ENCODE data around the gene HIVEP3.

Gene HIVEP3

DNA sequence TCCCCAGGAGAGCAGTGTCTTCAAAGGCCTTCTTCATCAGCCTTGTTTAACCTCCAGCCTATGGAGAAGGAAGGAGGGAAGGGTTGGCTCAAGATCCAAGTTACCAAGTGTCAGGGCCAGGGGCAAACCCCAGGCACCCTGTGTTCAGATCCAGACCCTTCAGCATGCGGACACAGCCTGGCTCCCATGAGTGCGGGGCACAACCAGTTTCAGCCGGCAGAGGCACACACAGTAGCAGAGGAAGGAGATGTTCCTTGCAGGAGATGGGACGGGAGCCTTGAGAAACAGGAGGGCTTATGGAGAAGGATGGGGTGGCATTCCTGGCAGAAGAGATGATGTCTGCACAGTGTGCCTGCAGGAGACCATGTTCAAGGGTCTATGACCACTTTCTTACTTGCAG, 272.5 kb downstream of the HIVEP3 start:
- Histone ChIP-seq H4K91ac (ENCODE audit: low read depth, low read length, poor library complexity) (no peak overlapping the region), H3K14ac (ENCODE audit: low read length) (no peak overlapping the region), H2BK12ac (ENCODE audit: low read length) (no peak overlapping the region), H3K79me1 (ENCODE audit: low read depth, low read length) (no peaks in the 10 kb centered on the region), H3K9me3 (replicated peaks in 1 of 2; ENCODE audit: control insufficient read depth in 2 of 2, insufficient read depth in 1 of 2, low read depth in 1 of 2, low read length in 2 of 2) (no peaks in the 10 kb centered on the region), H3K27ac (replicated peaks; ENCODE audit: low read length) (no peak overlapping the region), H3K36me3 (replicated peaks in 1 of 2; ENCODE audit: control insufficient read depth in 2 of 2, insufficient read depth in 2 of 2, low read length in 2 of 2) (no peaks in the 10 kb centered on the region), H3K4me1 (ENCODE audit: control insufficient read depth in 2 of 2, insufficient read depth in 1 of 2, low read depth in 1 of 2, low read length in 2 of 2) (peaks cover 4 to 9% of the 10 kb centered on the region in 2 donors), H3K23ac (ENCODE audit: low read depth, low read length, poor library complexity) (no peak overlapping the region), H3K27me3 (ENCODE audit: control insufficient read depth in 3 of 3, insufficient read depth in 3 of 3, low read depth in 1 of 3, low read length in 3 of 3) (no peaks in the 10 kb centered on the region), H2AFZ (ENCODE audit: low read length) (no peak overlapping the region), H3K4ac (ENCODE audit: low read length) (no peak overlapping the region), H3K18ac (ENCODE audit: low read length) (no peak overlapping the region), H2BK120ac (ENCODE audit: low read depth, low read length) (no peak overlapping the region), H4K8ac (ENCODE audit: low read depth, low read length) (no peak overlapping the region), H3K4me3 (ENCODE audit: low read length in 2 of 2) (no peak overlapping the region), H3K9ac (ENCODE audit: low read depth, low read length, poor library complexity) (no peak overlapping the region), H2BK5ac (ENCODE audit: low read length) (no peak overlapping the region), H2AK5ac (ENCODE audit: low read depth, low read length) (no peak overlapping the region), H2BK15ac (ENCODE audit: low read length) (no peak overlapping the region), H3K4me2 (ENCODE audit: insufficient read depth, low read length, poor library complexity, severe bottlenecking) (no peak overlapping the region)
- no peak for DNase-seq (ENCODE audit: low spot score)
- no CpG with 5 or more reads among the region's 4 CpGs for WGBS, 2 donors (ENCODE audit: extremely low coverage in 2 of 2, insufficient read length in 2 of 2, insufficient replicate concordance in 1 of 2)

GRCh38 chr1:41645062-41645461, 273.7 kb downstream of the HIVEP3 start:
- WGBS, 2 donors (ENCODE audit: extremely low coverage in 2 of 2, insufficient read length in 2 of 2, insufficient replicate concordance in 1 of 2) = no CpG with 5 or more reads among the region's 2 CpGs
- Histone ChIP-seq H3K27me3 (ENCODE audit: control insufficient read depth in 3 of 3, insufficient read depth in 3 of 3, low read depth in 1 of 3, low read length in 3 of 3) (no peaks in the 10 kb centered on the region), H4K8ac (ENCODE audit: low read depth, low read length) (no peak overlapping the region), H3K4ac (ENCODE audit: low read length) (no peak overlapping the region), H2AK5ac (ENCODE audit: low read depth, low read length) (no peak overlapping the region), H2BK12ac (ENCODE audit: low read length) (peak overlapping the region; percentile 85), H4K91ac (ENCODE audit: low read depth, low read length, poor library complexity) (no peak overlapping the region), H3K4me2 (ENCODE audit: insufficient read depth, low read length, poor library complexity, severe bottlenecking) (no peak overlapping the region), H2BK15ac (ENCODE audit: low read length) (peak overlapping the region; percentile 44), H3K23ac (ENCODE audit: low read depth, low read length, poor library complexity) (no peak overlapping the region), H2BK5ac (ENCODE audit: low read length) (no peak overlapping the region), H3K14ac (ENCODE audit: low read length) (no peak overlapping the region), H3K4me1 (ENCODE audit: control insufficient read depth in 2 of 2, insufficient read depth in 1 of 2, low read depth in 1 of 2, low read length in 2 of 2) (peaks cover 4 to 7% of the 10 kb centered on the region in 2 donors), H3K18ac (ENCODE audit: low read length) (peak overlapping the region; percentile 63), H3K4me3 (ENCODE audit: low read length in 2 of 2) (no peak overlapping the region), H3K9ac (ENCODE audit: low read depth, low read length, poor library complexity) (no peak overlapping the region), H2BK120ac (ENCODE audit: low read depth, low read length) (no peak overlapping the region), H3K27ac (replicated peaks; ENCODE audit: low read length) (no peak overlapping the region), H2AFZ (ENCODE audit: low read length) (no peak overlapping the region), H3K36me3 (replicated peaks in 1 of 2; ENCODE audit: control insufficient read depth in 2 of 2, insufficient read depth in 2 of 2, low read length in 2 of 2) (no peaks in the 10 kb centered on the region), H3K79me1 (ENCODE audit: low read depth, low read length) (no peaks in the 10 kb centered on the region), H3K9me3 (replicated peaks in 1 of 2; ENCODE audit: control insufficient read depth in 2 of 2, insufficient read depth in 1 of 2, low read depth in 1 of 2, low read length in 2 of 2) (no peaks in the 10 kb centered on the region)
- DNase-seq (ENCODE audit: low spot score) = no peak

DNA sequence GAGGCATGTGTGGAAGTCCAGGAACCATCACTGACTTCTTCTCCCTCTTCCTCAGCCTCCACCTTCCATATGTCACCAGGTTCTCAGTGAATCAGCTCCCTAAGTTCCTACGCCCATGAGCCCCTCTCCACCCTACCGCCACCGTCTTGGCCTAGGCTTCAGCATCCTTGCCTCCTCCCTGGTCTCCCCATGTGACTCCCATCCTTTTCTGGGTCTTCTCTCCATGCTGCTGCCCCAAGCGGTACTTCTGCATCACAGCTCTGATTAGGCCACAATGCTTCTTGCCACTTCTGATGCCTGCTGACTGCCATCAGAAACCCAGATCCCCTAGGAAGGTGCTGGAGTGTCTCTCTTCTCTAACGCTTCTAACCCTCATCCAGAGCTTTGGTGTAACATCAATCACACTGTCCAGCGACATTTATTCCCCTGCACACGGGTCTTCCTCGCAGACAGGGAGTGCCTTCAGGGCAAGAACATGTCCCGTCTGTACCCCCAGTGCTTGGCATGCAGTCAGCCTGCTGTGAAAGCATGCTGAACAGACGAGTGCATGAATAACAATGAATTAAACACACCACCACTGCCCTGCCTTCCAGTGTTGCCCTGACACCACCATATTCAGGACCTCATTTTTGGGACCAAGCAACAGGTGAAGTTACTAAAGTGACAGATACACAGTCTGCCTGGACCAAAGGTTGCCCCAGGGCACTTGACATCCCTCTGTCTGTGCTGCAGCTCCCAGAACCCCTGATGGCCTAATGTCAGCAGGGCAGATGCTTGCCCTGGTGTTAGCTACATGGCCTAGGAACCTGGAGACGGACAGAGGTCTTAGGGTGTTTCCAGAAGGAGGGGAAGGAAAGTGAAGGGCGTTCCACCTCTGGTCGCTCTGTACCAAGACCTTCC, 275.6 kb downstream of the HIVEP3 start:
- Histone ChIP-seq H3K18ac (ENCODE audit: low read length) (no peak overlapping the region), H4K91ac (ENCODE audit: low read depth, low read length, poor library complexity) (no peak overlapping the region), H3K27ac (replicated peaks; ENCODE audit: low read length) (no peak overlapping the region), H4K8ac (ENCODE audit: low read depth, low read length) (no peak overlapping the region), H2BK15ac (ENCODE audit: low read length) (no peak overlapping the region), H3K4me1 (ENCODE audit: control insufficient read depth in 2 of 2, insufficient read depth in 1 of 2, low read depth in 1 of 2, low read length in 2 of 2) (peaks cover 0 to 7% of the 10 kb centered on the region in 2 donors), H3K23ac (ENCODE audit: low read depth, low read length, poor library complexity) (no peak overlapping the region), H3K14ac (ENCODE audit: low read length) (no peak overlapping the region), H3K9ac (ENCODE audit: low read depth, low read length, poor library complexity) (no peak overlapping the region), H2BK12ac (ENCODE audit: low read length) (no peak overlapping the region), H3K4me3 (ENCODE audit: low read length in 2 of 2) (no peak overlapping the region), H3K36me3 (replicated peaks in 1 of 2; ENCODE audit: control insufficient read depth in 2 of 2, insufficient read depth in 2 of 2, low read length in 2 of 2) (no peaks in the 10 kb centered on the region), H2AFZ (ENCODE audit: low read length) (no peak overlapping the region), H3K9me3 (replicated peaks in 1 of 2; ENCODE audit: control insufficient read depth in 2 of 2, insufficient read depth in 1 of 2, low read depth in 1 of 2, low read length in 2 of 2) (no peaks in the 10 kb centered on the region), H2BK5ac (ENCODE audit: low read length) (no peak overlapping the region), H2AK5ac (ENCODE audit: low read depth, low read length) (no peak overlapping the region), H2BK120ac (ENCODE audit: low read depth, low read length) (no peak overlapping the region), H3K4ac (ENCODE audit: low read length) (no peak overlapping the region), H3K79me1 (ENCODE audit: low read depth, low read length) (no peaks in the 10 kb centered on the region), H3K4me2 (ENCODE audit: insufficient read depth, low read length, poor library complexity, severe bottlenecking) (no peak overlapping the region), H3K27me3 (ENCODE audit: control insufficient read depth in 3 of 3, insufficient read depth in 3 of 3, low read depth in 1 of 3, low read length in 3 of 3) (no peaks in the 10 kb centered on the region)
- no CpG with 5 or more reads among the region's 13 CpGs for WGBS, 2 donors (ENCODE audit: extremely low coverage in 2 of 2, insufficient read length in 2 of 2, insufficient replicate concordance in 1 of 2)
- no peak for DNase-seq (ENCODE audit: low spot score)

- no peak for DNase-seq (ENCODE audit: low spot score)
- H2BK12ac ChIP-seq (ENCODE audit: low read length) = no peak overlapping the region
- no peak overlapping the region for H2AFZ ChIP-seq (ENCODE audit: low read length)
- H3K23ac ChIP-seq (ENCODE audit: low read depth, low read length, poor library complexity) = no peak overlapping the region
- no peak overlapping the region for H4K91ac ChIP-seq (ENCODE audit: low read depth, low read length, poor library complexity)
- H3K14ac ChIP-seq (ENCODE audit: low read length) = no peak overlapping the region
- no peaks in the 10 kb centered on the region for H3K79me1 ChIP-seq (ENCODE audit: low read depth, low read length)
- no peak overlapping the region for H2BK120ac ChIP-seq (ENCODE audit: low read depth, low read length)
- no peak overlapping the region for H2BK5ac ChIP-seq (ENCODE audit: low read length)
- H3K27ac ChIP-seq (replicated peaks; ENCODE audit: low read length) = no peak overlapping the region
- no CpG with 5 or more reads among the region's 7 CpGs for WGBS, 2 donors (ENCODE audit: extremely low coverage in 2 of 2, insufficient read length in 2 of 2, insufficient replicate concordance in 1 of 2)
- no peaks in the 10 kb centered on the region for H3K27me3 ChIP-seq (ENCODE audit: control insufficient read depth in 3 of 3, insufficient read depth in 3 of 3, low read depth in 1 of 3, low read length in 3 of 3)
- H3K18ac ChIP-seq (ENCODE audit: low read length) = no peak overlapping the region
- no peak overlapping the region for H2BK15ac ChIP-seq (ENCODE audit: low read length)
- peaks cover 0 to 7% of the 10 kb centered on the region in 2 donors for H3K4me1 ChIP-seq (ENCODE audit: control insufficient read depth in 2 of 2, insufficient read depth in 1 of 2, low read depth in 1 of 2, low read length in 2 of 2)
- H2AK5ac ChIP-seq (ENCODE audit: low read depth, low read length) = no peak overlapping the region
- no peaks in the 10 kb centered on the region for H3K9me3 ChIP-seq (replicated peaks in 1 of 2; ENCODE audit: control insufficient read depth in 2 of 2, insufficient read depth in 1 of 2, low read depth in 1 of 2, low read length in 2 of 2)
- no peak overlapping the region for H3K9ac ChIP-seq (ENCODE audit: low read depth, low read length, poor library complexity)
- H4K8ac ChIP-seq (ENCODE audit: low read depth, low read length) = no peak overlapping the region
- no peak overlapping the region for H3K4me3 ChIP-seq (ENCODE audit: low read length in 2 of 2)
- H3K4me2 ChIP-seq (ENCODE audit: insufficient read depth, low read length, poor library complexity, severe bottlenecking) = no peak overlapping the region
- no peaks in the 10 kb centered on the region for H3K36me3 ChIP-seq (replicated peaks in 1 of 2; ENCODE audit: control insufficient read depth in 2 of 2, insufficient read depth in 2 of 2, low read length in 2 of 2)
- H3K4ac ChIP-seq (ENCODE audit: low read length) = no peak overlapping the region
Measured at GRCh38 chr1:41641941-41642527, 276.7 kb downstream of the HIVEP3 start.
